ENCODE data around the gene GRB7.
"Not testable (repeated sequence)": the region's sequence is repeated elsewhere in the genome, so short reads cannot be mapped to it uniquely, and the experiment has no call there.

GRB7 gene

GRCh38 chr17:39737760-39738567, at the start of gene GRB7:
GRB7 (plus strand) TSS chr17:39737938; CDS start chr17:39742302, 4,364 bp downstream.
- no peak within 1 kb of the TSS for H3K4me3 ChIP-seq (ENCODE audit: low read length)
- TF ChIP-seq ZNF274 (IDR thresholded peaks at IDR 0.05; ENCODE audit: low read depth, low read length): no peak

DNA sequence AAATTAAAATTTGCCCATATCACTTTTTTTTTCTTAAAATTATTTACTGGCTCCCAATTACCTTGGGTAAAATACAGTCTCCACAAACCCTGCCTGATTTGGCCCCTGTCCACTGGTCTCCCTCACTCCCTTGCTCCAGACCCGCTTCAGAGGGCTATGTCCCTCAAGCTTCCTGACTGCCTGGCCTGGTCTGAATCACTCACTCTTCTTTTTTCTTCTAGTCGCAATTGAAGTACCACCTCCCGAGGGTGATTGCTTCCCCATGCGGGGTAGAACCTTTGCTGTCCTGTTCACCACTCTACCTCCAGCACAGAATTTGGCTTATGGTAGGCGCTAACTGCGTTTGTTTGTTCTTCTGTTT, 49.3 kb upstream of the GRB7 start:
- no peak for TF ChIP-seq ZNF274 (IDR thresholded peaks at IDR 0.05; ENCODE audit: low read depth, low read length)
- peak overlapping the region; percentile 88 for H3K4me3 ChIP-seq (ENCODE audit: low read length)

DNA sequence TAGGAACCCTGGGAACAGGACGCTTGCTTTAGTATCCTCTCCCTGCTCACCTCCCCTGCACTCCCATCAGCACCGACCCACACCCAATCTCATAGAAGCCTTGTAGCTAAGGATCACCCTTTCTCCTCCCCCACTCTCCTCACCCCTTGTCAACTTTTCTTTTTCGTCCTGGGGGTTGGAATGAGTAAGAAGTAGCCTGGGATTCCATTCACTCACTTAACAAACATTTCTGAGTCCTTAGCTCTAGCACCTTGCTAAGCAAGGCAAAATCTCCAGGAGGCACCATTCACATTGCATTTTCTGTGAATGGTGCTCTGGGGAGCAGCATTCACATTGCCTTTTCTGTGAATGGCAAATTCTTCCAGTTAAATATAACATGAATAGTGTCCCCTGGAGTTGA, 48.8 kb upstream of the GRB7 start:
- no peak for TF ChIP-seq ZNF274 (IDR thresholded peaks at IDR 0.05; ENCODE audit: low read depth, low read length)
- peak overlapping the region; percentile 88; the same call in 1 of the 2 replicates for H3K4me3 ChIP-seq (ENCODE audit: low read length)

DNA sequence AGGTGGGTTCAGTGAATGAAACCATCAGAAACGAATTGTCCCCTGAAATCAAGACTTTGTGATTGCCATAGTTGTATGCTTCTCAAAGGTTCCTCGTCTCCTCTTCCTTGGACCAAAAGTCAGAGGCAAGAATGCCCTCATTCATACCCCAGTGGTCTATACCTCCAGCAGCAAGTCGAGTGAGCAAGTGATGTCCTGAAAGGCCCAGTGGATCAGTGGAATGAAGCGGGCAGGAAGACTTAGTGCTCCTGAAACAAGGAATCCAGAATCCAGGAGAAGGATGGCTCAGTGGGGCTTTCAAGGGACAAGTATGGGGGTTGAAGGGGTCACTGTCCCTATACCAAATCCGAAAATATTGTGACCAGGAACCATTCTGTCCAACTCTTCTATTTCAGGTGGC, 43.1 kb upstream of the GRB7 start:
- no peak overlapping the region for H3K4me3 ChIP-seq (ENCODE audit: low read length)
- no peak for TF ChIP-seq ZNF274 (IDR thresholded peaks at IDR 0.05; ENCODE audit: low read depth, low read length)

- TF ChIP-seq ZNF274 (IDR thresholded peaks at IDR 0.05; ENCODE audit: low read depth, low read length): no peak
Observed at GRCh38 chr17:39695089-39695474, 42.7 kb upstream of the GRB7 start.

GRCh38 chr17:39696731-39697130, 41.0 kb upstream of the GRB7 start:
- no peak for TF ChIP-seq ZNF274 (IDR thresholded peaks at IDR 0.05; ENCODE audit: low read depth, low read length)

More at GRCh38 chr17:39695089-39695474, 42.7 kb upstream of the GRB7 start:
- no peak overlapping the region for H3K4me3 ChIP-seq (ENCODE audit: low read length)

DNA sequence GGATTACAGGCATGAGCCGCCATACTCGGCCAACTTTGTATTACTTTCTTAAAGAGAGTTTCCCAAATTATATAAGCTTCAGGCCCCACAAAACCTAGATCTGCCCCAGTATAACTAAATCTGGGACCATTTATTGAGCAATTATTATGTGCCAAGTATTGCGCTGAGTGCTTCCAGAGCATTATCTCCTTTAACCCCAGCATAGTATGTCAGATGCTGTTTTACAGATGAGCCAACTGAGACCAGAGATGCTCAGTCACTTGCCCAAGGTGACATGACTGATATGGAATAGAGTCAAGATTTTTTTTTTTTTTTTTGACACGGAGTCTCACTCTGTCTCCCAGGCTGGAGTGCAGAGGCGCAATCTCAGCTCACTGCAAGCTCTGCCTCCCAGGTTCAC, 39.8 kb upstream of the GRB7 start:
- TF ChIP-seq ZNF274 (IDR thresholded peaks at IDR 0.05; ENCODE audit: low read depth, low read length): no peak
- H3K4me3 ChIP-seq (ENCODE audit: low read length): no peak overlapping the region

More at GRCh38 chr17:39696731-39697130, 41.0 kb upstream of the GRB7 start:
- no peak overlapping the region for H3K4me3 ChIP-seq (ENCODE audit: low read length)

DNA sequence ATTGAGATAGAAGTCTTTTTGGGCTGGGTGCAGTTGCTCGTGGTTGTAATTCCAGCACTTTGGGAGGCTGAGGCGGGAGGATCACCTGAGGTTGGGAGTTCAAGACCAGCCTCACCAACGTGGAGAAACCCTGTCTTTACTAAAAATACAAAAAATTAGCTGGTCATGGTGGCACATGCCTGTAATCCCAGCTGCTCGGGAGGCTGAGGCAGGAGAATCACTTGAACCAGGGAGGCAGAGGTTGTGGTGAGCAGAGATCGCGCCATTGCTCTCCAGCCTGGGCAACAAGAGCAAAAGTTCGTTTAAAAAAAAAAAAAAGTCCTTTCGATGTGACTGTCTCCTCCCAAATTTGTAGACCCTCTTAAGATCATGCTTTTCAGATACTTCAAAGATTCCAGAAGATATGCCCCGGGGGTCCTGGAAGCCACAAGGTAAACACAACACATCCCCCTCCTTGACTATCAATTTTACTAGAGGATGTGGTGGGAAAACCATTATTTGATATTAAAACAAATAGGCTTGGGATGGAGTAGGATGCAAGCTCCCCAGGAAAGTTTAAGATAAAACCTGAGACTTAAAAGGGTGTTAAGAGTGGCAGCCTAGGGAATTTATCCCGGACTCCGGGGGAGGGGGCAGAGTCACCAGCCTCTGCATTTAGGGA, 38.5 kb upstream of the GRB7 start:
- H3K4me3 ChIP-seq (ENCODE audit: low read length): not testable (repeated sequence)

GRCh38 chr17:39699818-39700147, 38.0 kb upstream of the GRB7 start, which contains the start of gene ERBB2:
ERBB2 (plus strand) TSS chr17:39700064; CDS start chr17:39700239, 175 bp downstream.
- TF ChIP-seq ZNF274 (IDR thresholded peaks at IDR 0.05; ENCODE audit: low read depth, low read length): no peak
- H3K4me3 ChIP-seq (ENCODE audit: low read length): no peak within 1 kb of the TSS; the same call in 1 of the 2 replicates

DNA sequence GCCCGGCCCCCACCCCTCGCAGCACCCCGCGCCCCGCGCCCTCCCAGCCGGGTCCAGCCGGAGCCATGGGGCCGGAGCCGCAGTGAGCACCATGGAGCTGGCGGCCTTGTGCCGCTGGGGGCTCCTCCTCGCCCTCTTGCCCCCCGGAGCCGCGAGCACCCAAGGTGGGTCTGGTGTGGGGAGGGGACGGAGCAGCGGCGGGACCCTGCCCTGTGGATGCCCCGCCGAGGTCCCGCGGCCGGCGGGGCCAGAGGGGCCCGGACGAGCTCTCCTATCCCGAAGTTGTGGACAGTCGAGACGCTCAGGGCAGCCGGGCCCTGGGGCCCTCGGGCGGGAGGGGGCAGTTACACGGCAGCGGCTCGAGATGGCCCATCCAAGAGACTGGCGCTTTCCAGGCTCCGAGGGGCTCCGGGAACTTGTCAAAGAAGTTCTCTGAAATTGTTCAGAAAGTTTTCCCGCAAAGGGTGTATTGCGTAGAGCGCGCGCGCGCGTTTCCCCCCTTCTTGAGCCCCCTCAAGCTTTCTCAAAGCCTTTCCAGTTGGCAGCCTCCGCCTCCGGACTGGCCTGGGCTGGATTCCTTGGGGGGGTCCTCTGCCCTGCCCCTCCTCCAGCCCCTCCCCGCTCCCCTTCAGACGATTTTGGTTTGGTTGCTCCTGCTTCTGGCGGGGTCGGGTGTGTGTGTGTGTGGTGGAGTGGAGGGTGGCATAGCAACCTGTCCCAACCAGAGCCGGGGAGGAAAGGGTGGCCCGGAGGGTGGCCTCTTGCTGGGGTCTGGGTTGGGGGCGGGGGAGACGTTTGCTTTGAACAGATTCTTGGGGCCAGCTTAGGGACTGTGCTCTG, 37.4 kb upstream of the GRB7 start:
- no peak overlapping the region; the same call in 1 of the 2 replicates for H3K4me3 ChIP-seq (ENCODE audit: low read length)
- TF ChIP-seq ZNF274 (IDR thresholded peaks at IDR 0.05; ENCODE audit: low read depth, low read length): no peak

- no peak overlapping the region for H3K4me3 ChIP-seq (ENCODE audit: low read length)
- TF ChIP-seq ZNF274 (IDR thresholded peaks at IDR 0.05; ENCODE audit: low read depth, low read length): no peak
Observed at GRCh38 chr17:39701012-39701783, 36.5 kb upstream of the GRB7 start.

DNA sequence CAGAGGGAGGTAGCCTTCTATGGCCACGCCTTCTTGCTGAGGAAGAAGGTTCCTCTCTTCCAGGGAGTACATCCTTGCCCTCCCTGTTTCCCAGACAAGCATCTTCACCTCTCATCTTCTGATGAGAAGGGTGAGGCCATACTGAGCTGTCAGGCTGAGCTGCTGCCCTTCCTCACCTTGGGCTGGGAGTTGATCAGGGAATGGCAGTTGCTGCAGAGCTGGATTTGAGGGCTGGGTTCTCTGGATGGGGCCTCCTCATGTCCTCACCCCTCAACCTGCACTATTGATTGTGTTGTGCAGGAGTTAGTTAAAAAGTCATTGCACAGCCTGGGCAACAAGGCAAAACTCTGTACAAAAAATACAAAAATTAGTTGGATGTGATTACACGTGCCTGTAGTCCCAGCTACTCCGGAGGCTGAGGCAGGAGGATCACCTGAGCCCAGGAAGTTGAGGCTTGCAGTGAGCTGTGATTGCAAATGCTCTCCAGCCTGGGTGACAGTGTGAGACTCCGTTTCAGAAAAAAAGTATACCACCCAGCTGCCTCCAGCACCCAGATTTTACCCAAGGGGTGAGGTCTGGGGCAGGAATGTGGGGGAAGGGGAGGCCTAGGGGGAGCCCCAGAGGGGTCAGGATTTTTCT, 35.8 kb upstream of the GRB7 start:
- H3K4me3 ChIP-seq (ENCODE audit: low read length): no peak overlapping the region

More for the DNA sequence above, 35.8 kb upstream of the GRB7 start:
- TF ChIP-seq ZNF274 (IDR thresholded peaks at IDR 0.05; ENCODE audit: low read depth, low read length): no peak

Data from GM08714 (cell line).